HFF-Myc (cell line): ENCODE measurements around the gene SNX15.

Experiments used
- DNase-seq: peaks from one replicate; pipeline ENCODE4 v3.0.0-alpha.2; 2011; ENCODE audit warnings: low read depth; ENCODE audit errors: extremely low read depth
- H3K4me3 ChIP-seq: replicated peaks from 2 replicates; pipeline ENCODE4 v1.5.1; 2011; ENCODE audit warnings: low read depth, mild to moderate bottlenecking, control low read depth, low read length
- TF ChIP-seq, protein P1 (sequence below): IDR thresholded peaks from 2 replicates; pipeline ENCODE4 v1.5.1; 2012; ENCODE audit warnings: mild to moderate bottlenecking, low read depth, low read length, control low read depth; ENCODE audit errors: missing control alignments

Gene SNX15

DNA sequence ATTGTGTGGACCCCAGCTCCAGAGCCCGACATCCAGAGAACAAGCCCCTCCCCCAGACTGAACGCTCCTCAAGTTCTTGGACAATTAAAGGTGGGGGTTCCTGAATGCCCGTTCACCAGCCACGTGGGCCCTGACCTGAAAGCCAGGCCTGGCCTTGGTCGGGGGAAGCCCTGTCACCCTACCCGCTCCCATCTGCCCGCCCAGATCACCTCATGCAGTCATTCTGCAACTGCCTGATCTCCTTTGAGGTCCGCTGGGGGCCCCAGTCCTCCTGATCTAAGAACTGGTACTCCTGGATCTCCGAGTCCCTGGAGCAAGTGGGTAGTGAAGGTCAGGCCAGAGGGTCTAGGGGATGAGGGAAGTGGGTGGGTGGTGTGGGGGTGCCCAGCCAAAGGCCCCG is 40.2 kb downstream of the SNX15 start:
- TF ChIP-seq, protein P1, sequence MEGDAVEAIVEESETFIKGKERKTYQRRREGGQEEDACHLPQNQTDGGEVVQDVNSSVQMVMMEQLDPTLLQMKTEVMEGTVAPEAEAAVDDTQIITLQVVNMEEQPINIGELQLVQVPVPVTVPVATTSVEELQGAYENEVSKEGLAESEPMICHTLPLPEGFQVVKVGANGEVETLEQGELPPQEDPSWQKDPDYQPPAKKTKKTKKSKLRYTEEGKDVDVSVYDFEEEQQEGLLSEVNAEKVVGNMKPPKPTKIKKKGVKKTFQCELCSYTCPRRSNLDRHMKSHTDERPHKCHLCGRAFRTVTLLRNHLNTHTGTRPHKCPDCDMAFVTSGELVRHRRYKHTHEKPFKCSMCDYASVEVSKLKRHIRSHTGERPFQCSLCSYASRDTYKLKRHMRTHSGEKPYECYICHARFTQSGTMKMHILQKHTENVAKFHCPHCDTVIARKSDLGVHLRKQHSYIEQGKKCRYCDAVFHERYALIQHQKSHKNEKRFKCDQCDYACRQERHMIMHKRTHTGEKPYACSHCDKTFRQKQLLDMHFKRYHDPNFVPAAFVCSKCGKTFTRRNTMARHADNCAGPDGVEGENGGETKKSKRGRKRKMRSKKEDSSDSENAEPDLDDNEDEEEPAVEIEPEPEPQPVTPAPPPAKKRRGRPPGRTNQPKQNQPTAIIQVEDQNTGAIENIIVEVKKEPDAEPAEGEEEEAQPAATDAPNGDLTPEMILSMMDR = no peak
- H3K4me3 ChIP-seq = no peak overlapping the region
- DNase-seq = no peak

DNA sequence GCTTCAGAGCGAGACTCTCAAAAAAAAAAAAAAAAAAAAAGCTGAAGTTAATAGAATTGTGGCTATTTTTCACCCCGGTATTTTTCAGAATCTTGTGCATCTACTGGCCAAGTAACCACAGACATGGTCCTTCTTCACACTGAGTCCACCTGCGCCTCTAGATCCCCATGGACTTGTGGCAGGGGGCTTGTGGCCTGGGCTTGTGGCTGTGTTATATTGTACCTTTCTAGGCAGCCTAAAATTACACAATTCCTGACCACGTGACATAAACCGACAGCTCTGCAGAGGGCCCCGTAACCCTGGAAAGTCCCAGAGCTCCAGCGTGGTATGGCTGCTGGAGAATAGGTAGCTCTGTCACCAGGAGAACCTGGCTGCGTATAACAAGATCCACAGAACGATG is 42.0 kb downstream of the SNX15 start:
- H3K4me3 ChIP-seq = no peak overlapping the region
- TF ChIP-seq, protein P1 = no peak
- DNase-seq = no peak

DNA sequence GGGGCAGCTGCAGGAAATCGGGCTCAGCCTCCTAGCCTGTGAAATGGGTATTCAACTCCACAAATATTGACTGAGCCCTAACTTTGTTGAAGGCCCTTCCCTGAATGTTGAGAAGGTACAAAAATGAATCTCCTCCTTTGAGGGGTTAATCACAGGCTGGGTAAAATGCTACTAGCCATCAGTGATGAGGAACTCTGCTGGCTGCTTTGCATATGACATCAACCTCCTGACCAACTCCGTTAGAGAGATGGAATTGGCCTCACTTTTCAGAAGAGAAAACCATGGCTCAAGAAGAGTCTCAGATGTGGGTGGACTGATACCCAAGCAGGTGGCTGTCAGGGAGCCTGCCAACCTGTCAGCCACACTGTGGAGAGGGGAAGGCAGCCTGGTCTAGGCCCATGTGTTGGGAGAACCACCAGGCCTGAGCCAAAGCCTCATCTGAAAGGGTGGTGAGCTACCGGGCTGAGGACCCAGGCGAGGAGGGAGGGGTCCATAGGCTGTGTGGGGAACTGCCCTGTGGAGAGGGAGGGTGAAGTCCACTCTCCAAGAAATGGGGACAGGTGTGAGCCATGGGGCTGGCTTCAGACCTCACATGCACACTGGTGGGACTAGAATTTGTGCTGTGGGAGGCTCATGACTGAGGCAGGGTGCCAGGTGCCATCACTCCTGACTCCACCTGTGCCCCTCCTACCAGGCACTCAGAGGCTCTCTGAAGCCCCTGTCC is 44.8 kb downstream of the SNX15 start:
- H3K4me3 ChIP-seq = no peak overlapping the region
- TF ChIP-seq, protein P1 = no peak
- no peak for DNase-seq

DNA sequence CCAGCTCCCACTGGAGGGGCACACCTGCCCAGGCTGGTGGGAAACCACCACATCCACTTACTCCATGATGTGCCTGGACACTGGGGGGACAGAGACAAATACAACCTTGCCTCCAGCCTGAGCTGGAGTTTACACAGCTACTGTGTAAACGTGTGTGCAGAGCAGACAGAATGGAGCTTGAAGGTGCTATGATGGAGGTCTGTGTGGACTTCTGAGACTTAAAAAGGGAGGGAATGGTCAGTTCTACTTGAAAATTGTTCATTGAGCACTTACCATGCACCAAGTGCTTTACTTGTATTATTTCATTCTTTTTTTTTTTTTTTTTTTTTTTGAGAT is 45.4 kb downstream of the SNX15 start:
- TF ChIP-seq, protein P1 = no peak
- no peak overlapping the region for H3K4me3 ChIP-seq
- no peak for DNase-seq

DNA sequence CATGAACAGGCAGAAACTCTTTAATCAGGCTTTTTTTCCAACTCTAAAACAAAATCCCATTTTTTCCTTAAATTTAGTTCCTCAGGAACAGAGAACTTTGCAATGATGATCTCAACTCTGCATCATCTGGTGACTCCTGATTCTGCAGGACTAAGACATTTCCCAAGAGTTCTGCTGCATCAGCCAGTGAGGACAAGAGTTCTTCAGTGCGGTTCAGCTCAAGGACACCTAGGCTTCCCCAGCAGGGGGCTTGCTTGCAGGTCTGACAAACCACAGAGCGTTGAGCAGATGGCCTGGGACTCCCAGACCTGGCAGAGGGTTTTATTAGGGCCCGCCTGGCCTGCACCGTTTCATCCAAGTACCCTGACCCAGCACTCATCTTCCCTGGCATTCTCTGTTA is 50.2 kb downstream of the SNX15 start:
- TF ChIP-seq, protein P1 = no peak
- DNase-seq = no peak
- no peak overlapping the region for H3K4me3 ChIP-seq

DNA sequence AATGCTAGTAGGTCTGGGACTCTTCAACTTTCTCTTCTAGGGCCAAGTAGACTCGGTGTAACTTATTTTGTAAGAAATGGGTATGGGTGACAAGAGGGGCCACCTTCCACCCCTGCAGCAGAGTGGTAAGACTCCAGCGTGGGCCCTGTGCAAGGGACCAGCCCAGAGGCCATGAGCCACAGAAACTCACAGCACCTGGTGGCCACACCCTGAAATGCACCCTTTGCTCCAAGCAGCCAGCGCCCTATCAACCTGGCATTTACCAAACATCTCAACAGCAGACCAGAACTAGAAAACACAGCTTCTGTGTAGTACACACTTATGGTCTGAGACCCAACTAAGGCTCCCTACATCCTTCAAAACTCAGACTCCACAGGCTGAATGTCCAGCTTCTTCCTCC is 50.9 kb downstream of the SNX15 start:
- TF ChIP-seq, protein P1 = peak; percentile 66
- H3K4me3 ChIP-seq = no peak overlapping the region
- no peak for DNase-seq
